Trophoblast cell (in vitro differentiated cells and primary cell): ENCODE data around the gene KIAA0513.
"Not testable (repeated sequence)": the region's sequence is repeated elsewhere in the genome, so short reads cannot be mapped to it uniquely, and the experiment has no call there.

Experiments
- DNase-seq, 2 donors: peaks; one replicate each; pipeline ENCODE4 v3.0.0-alpha.2; 2016
- H2AFZ ChIP-seq: 2 replicates; pipeline ENCODE4 v1.6.1; 2013; ENCODE audit warnings: low read length, moderate library complexity, mild to moderate bottlenecking; ENCODE audit not compliant: insufficient read depth, poor library complexity
- H2AK5ac ChIP-seq: 2 replicates; pipeline ENCODE4 v1.6.1; 2013; ENCODE audit warnings: mild to moderate bottlenecking, low read length
- H2BK120ac ChIP-seq: 2 replicates; pipeline ENCODE4 v1.6.1; 2013; ENCODE audit warnings: low read length, mild to moderate bottlenecking, moderate library complexity; ENCODE audit not compliant: insufficient read depth, poor library complexity
- H2BK12ac ChIP-seq: 2 replicates; pipeline ENCODE4 v1.6.1; 2013; ENCODE audit warnings: mild to moderate bottlenecking, low read length, moderate library complexity
- H2BK5ac ChIP-seq: 2 replicates; pipeline ENCODE4 v1.6.1; 2013; ENCODE audit warnings: low read length, low read depth, moderate library complexity, mild to moderate bottlenecking; ENCODE audit not compliant: poor library complexity
- H3K14ac ChIP-seq: 2 replicates; pipeline ENCODE4 v1.6.1; 2013; ENCODE audit warnings: mild to moderate bottlenecking, low read length
- H3K18ac ChIP-seq: 2 replicates; pipeline ENCODE4 v1.6.1; 2013; ENCODE audit warnings: mild to moderate bottlenecking, low read length
- H3K23ac ChIP-seq: 2 replicates; pipeline ENCODE4 v1.6.1; 2013; ENCODE audit warnings: low read length
- H3K27ac ChIP-seq: 2 replicates; pipeline ENCODE4 v1.5.1; 2013; ENCODE audit warnings: low read depth, mild to moderate bottlenecking, inconsistent platforms, low read length, moderate library complexity
- H3K27me3 ChIP-seq: 2 replicates; pipeline ENCODE4 v1.6.1; 2013; ENCODE audit warnings: inconsistent platforms, mild to moderate bottlenecking, low read length, moderate library complexity; ENCODE audit not compliant: insufficient read depth
- H3K36me3 ChIP-seq, 2 experiments: 1 replicate in 1 of 2; 2 replicates in 1 of 2; pipeline ENCODE4 v1.6.1; 2013; ENCODE audit warnings: low read length in 2 of 2, mild to moderate bottlenecking in 2 of 2, moderate library complexity in 1 of 2; ENCODE audit not compliant: insufficient read depth in 2 of 2, control insufficient read depth in 1 of 2
- H3K4ac ChIP-seq: 2 replicates; pipeline ENCODE4 v1.6.1; 2013; ENCODE audit warnings: low read depth, mild to moderate bottlenecking, low read length, moderate library complexity
- H3K4me1 ChIP-seq, 2 experiments: 1 replicate in 1 of 2; 2 replicates in 1 of 2; pipeline ENCODE4 v1.6.1; 2013; ENCODE audit warnings: low read length in 2 of 2, mild to moderate bottlenecking in 2 of 2, moderate library complexity in 1 of 2; ENCODE audit not compliant: insufficient read depth in 2 of 2, control insufficient read depth in 1 of 2
- H3K4me2 ChIP-seq: 2 replicates; pipeline ENCODE4 v1.6.1; 2013; ENCODE audit warnings: inconsistent platforms, mild to moderate bottlenecking, low read length, moderate library complexity
- H3K4me3 ChIP-seq: 2 replicates; pipeline ENCODE4 v1.5.1; 2013; ENCODE audit warnings: mild to moderate bottlenecking, low read depth, low read length, inconsistent platforms
- H3K79me1 ChIP-seq: one replicate; pipeline ENCODE4 v1.6.1; 2013; ENCODE audit warnings: low read length
- H3K79me2 ChIP-seq: 2 replicates; pipeline ENCODE4 v1.6.1; 2013; ENCODE audit warnings: low read length, mild to moderate bottlenecking; ENCODE audit not compliant: control insufficient read depth, insufficient read depth, poor library complexity
- H3K9ac ChIP-seq: 2 replicates; pipeline ENCODE4 v1.6.1; 2013; ENCODE audit warnings: mild to moderate bottlenecking, low read length
- H3K9me3 ChIP-seq: 2 replicates; pipeline ENCODE4 v1.6.1; 2013; ENCODE audit warnings: low read depth, mild to moderate bottlenecking, control low read depth, inconsistent platforms, low read length; ENCODE audit not compliant: insufficient read depth
- H4K12ac ChIP-seq: 2 replicates; pipeline ENCODE4 v1.6.1; 2013; ENCODE audit warnings: low read depth, mild to moderate bottlenecking, low read length, moderate library complexity
- H4K8ac ChIP-seq: 2 replicates; pipeline ENCODE4 v1.6.1; 2013; ENCODE audit warnings: low read depth, mild to moderate bottlenecking, low read length, moderate library complexity
- H4K91ac ChIP-seq: one replicate; pipeline ENCODE4 v1.6.1; 2013; ENCODE audit warnings: low read depth, mild to moderate bottlenecking, low read length, moderate library complexity
- WGBS: extraction: QIAGEN DNeasy Blood & Tissue Kit; methylation state at CpG from one replicate; pipeline ENCODE4 v1.1.7; 2013; ENCODE audit warnings: missing lambda C conversion rate; ENCODE audit not compliant: insufficient read length, insufficient coverage; ENCODE audit errors: extremely low coverage; 5-methylcytosine and 5-hydroxymethylcytosine counted together

KIAA0513 gene

DNA sequence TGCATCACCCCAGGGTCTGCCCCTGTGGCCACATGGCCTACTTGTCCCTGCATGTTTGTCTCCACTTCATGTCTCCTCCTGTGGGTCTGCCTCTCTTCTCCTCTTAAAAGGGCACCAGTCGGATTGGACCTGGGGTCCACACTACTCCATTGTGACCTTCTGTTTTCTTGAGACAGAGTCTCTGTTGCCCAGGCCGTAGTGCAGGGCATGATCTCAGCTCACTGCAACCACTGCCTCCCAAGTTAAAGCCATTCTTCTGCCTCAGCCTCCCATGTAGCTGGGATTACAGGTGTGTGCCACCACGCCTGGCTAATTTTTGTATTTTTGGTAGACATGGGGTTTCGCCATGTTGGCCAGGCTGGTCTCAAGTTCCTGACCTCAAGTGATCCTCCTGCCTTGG, 4.6 kb downstream of the KIAA0513 start:
- not testable (repeated sequence) for H3K18ac ChIP-seq, H2BK12ac ChIP-seq, H2BK5ac ChIP-seq, H2AK5ac ChIP-seq, H3K4me3 ChIP-seq, H3K4me2 ChIP-seq, H2BK120ac ChIP-seq, H3K23ac ChIP-seq, H3K9ac ChIP-seq, H2AFZ ChIP-seq, H4K91ac ChIP-seq, H3K14ac ChIP-seq, H4K8ac ChIP-seq, H4K12ac ChIP-seq, DNase-seq, H3K79me2 ChIP-seq, H3K9me3 ChIP-seq, H3K79me1 ChIP-seq, H3K4ac ChIP-seq, H3K36me3 ChIP-seq, H3K27ac ChIP-seq, H3K27me3 ChIP-seq
- WGBS: no CpG with 5 or more reads among the region's 4 CpGs
- peaks cover 19 to 23% of the 10 kb centered on the region in 2 experiments for H3K4me1 ChIP-seq

- WGBS: no CpG with 5 or more reads among the region's 17 CpGs
Measured at GRCh38 chr16:85033171-85033570, 5.6 kb downstream of the KIAA0513 start.

GRCh38 chr16:85034591-85035433, 7.2 kb downstream of the KIAA0513 start:
- H3K4me3 ChIP-seq: no peak overlapping the region
- no peak overlapping the region for H2BK5ac ChIP-seq
- H3K14ac ChIP-seq: no peak overlapping the region
- H2AFZ ChIP-seq: no peak overlapping the region
- no peak overlapping the region for H2BK120ac ChIP-seq
- H3K23ac ChIP-seq: no peak overlapping the region
- H3K18ac ChIP-seq: no peak overlapping the region
- H3K4me1 ChIP-seq: peaks cover 2 to 8% of the 10 kb centered on the region in 2 experiments
- peaks cover 0 to 4% of the 10 kb centered on the region in 2 experiments for H3K36me3 ChIP-seq
- no CpG with 5 or more reads among the region's 18 CpGs for WGBS
- H4K8ac ChIP-seq: no peak overlapping the region
- H3K4ac ChIP-seq: no peak overlapping the region
- H4K91ac ChIP-seq: no peak overlapping the region
- H3K9ac ChIP-seq: no peak overlapping the region
- DNase-seq: no peak
- H3K79me1 ChIP-seq: no peaks in the 10 kb centered on the region
- H2BK12ac ChIP-seq: no peak overlapping the region
- H3K27ac ChIP-seq: no peak overlapping the region
- no peak overlapping the region for H4K12ac ChIP-seq
- no peaks in the 10 kb centered on the region for H3K79me2 ChIP-seq
- no peaks in the 10 kb centered on the region for H3K9me3 ChIP-seq
- H3K27me3 ChIP-seq: no peaks in the 10 kb centered on the region
- H2AK5ac ChIP-seq: no peak overlapping the region
- H3K4me2 ChIP-seq: no peak overlapping the region

More at GRCh38 chr16:85033171-85033570, 5.6 kb downstream of the KIAA0513 start:
- Histone ChIP-seq H3K4ac (no peak overlapping the region), H2AFZ (no peak overlapping the region), H3K27me3 (no peaks in the 10 kb centered on the region), H3K9me3 (no peaks in the 10 kb centered on the region), H2BK120ac (no peak overlapping the region), H3K4me3 (no peak overlapping the region), H3K79me1 (no peaks in the 10 kb centered on the region), H2AK5ac (no peak overlapping the region), H3K14ac (no peak overlapping the region), H4K8ac (no peak overlapping the region), H4K12ac (no peak overlapping the region), H3K23ac (no peak overlapping the region), H3K4me2 (no peak overlapping the region), H3K79me2 (no peaks in the 10 kb centered on the region), H3K36me3 (peaks cover 0 to 4% of the 10 kb centered on the region in 2 experiments), H3K18ac (no peak overlapping the region), H3K27ac (no peak overlapping the region), H2BK5ac (no peak overlapping the region), H3K9ac (no peak overlapping the region), H4K91ac (no peak overlapping the region), H2BK12ac (no peak overlapping the region), H3K4me1 (peaks cover 17 to 22% of the 10 kb centered on the region in 2 experiments)
- DNase-seq: no peak

GRCh38 chr16:85036236-85037049, 8.8 kb downstream of the KIAA0513 start:
- Histone ChIP-seq H2AFZ (no peak overlapping the region), H4K91ac (no peak overlapping the region), H3K4me2 (no peak overlapping the region), H3K18ac (peak overlapping the region; percentile 17), H3K4me3 (no peak overlapping the region), H4K8ac (peak overlapping the region; percentile 16), H3K23ac (no peak overlapping the region), H3K79me2 (no peaks in the 10 kb centered on the region), H3K4ac (no peak overlapping the region), H2BK120ac (no peak overlapping the region), H3K4me1 (peaks cover 0 to 6% of the 10 kb centered on the region in 2 experiments), H2BK12ac (no peak overlapping the region), H3K27me3 (no peaks in the 10 kb centered on the region), H4K12ac (no peak overlapping the region), H2AK5ac (no peak overlapping the region), H3K27ac (no peak overlapping the region), H3K14ac (no peak overlapping the region), H2BK5ac (no peak overlapping the region), H3K36me3 (peaks cover 0 to 4% of the 10 kb centered on the region in 2 experiments), H3K9me3 (no peaks in the 10 kb centered on the region), H3K9ac (no peak overlapping the region), H3K79me1 (no peaks in the 10 kb centered on the region)
- no CpG with 5 or more reads among the region's 15 CpGs for whole genome bisulfite sequencing
- DNase-seq: no peak
